SJSA1 (cell line): ENCODE data around the gene AHCYL1. TPM values are rescaled to one million over a fixed set of nuclear protein-coding genes. Genes with fewer than 3 reads are reported as not detected.

ENCODE experiments used
- DNase-seq, 2 experiments: peaks; one replicate each; pipeline ENCODE4 v3.0.0-alpha.2; 2015 to 2020; ENCODE audit warnings: low spot score in 2 of 2, low read depth in 1 of 2
- H3K27ac ChIP-seq: fragments of 250-450 bp; sonication (Bioruptor Pico); 2 replicates; pipeline ENCODE4 v1.5.1; 2020; ENCODE audit warnings: mild to moderate bottlenecking, moderate library complexity
- H3K27me3 ChIP-seq: fragments of 250-450 bp; sonication (Bioruptor Pico); replicated peaks from 2 replicates; pipeline ENCODE4 v1.5.1; 2020; ENCODE audit warnings: mild to moderate bottlenecking, moderate library complexity
- H3K36me3 ChIP-seq: fragments of 250-450 bp; sonication (Bioruptor Pico); 2 replicates; pipeline ENCODE4 v1.5.1; 2020; ENCODE audit warnings: mild to moderate bottlenecking
- H3K4me1 ChIP-seq: fragments of 250-450 bp; sonication (Bioruptor Pico); replicated peaks from 2 replicates; pipeline ENCODE4 v1.6.1; 2021; ENCODE audit warnings: mild to moderate bottlenecking
- H3K4me3 ChIP-seq: fragments of 250-450 bp; sonication (Bioruptor Pico); 2 replicates; pipeline ENCODE4 v1.5.1; 2020; ENCODE audit warnings: mild to moderate bottlenecking
- H3K9me3 ChIP-seq: fragments of 250-450 bp; sonication (Bioruptor Pico); replicated peaks from 2 replicates; pipeline ENCODE4 v1.5.1; 2020; ENCODE audit warnings: mild to moderate bottlenecking
- total RNA-seq: library from RNA; depleted of rRNA; stranded (reverse); fragments of >200 nt; shearing (Covaris generic); gene quantifications from 2 replicates; pipeline ENCODE4 v1.2.3, GENCODE V29; 2014

AHCYL1 gene
- total RNA-seq, 1 experiment from 2014 or later, result 44.9 TPM

DNA sequence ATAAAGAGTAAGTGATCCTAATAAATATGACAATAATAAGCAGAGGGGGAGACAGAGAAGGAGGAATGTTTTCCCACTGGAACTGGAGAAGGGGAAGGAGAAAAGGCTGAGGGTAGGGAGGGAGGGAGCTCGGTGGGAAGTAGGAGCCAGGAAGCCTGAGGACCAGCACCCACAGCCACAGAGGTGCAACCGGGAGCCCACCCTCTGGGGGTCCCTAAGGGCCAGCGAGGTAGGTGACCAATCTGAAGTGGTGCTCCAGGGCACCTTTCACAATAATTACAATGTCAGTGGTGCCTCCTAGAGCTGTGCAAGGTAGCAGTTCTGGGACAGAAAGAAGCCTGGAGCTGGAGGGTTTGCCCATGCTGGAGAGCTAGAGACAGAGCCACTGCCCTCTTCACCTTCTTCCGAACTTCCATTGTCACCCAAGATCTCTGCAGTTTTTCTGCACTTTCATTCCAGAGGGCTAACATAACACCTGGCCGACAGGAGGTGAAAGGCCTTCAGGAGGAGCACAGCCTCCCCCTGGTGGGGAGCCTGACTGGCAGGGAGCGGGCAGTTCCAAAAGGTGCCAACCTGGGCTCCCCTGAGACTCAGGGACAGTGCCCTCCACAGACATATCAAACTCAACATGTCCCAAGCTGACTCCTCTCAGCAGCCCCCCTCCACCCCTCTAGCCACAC is 4.1 kb upstream of the AHCYL1 start:
- no peaks in the 10 kb centered on the region for H3K27me3 ChIP-seq
- H3K4me3 ChIP-seq, result no peak overlapping the region
- H3K36me3 ChIP-seq, result peaks cover 7% of the 10 kb centered on the region; the same call in 1 of the 2 replicates
- peaks cover 46% of the 10 kb centered on the region for H3K4me1 ChIP-seq
- no peak for DNase-seq
- H3K9me3 ChIP-seq, result no peaks in the 10 kb centered on the region
- H3K27ac ChIP-seq, result no peak overlapping the region

DNA sequence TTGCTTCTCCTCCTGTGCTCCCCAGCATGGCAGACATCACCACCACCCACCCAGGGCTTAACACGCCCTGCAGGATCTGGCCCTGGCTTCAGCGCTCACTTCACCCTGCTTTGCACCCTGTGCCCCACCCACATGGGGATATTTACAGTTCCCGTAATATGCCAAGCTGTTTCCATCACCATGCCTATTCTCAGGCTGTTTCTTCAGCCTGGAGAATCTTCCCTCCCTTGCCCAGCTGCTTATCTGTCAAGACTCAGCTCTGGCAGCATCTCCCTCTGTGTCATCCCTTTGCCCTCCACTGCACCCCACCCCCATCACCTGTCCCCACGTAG is 3.6 kb upstream of the AHCYL1 start:
- Histone ChIP-seq H3K4me3 (no peak overlapping the region), H3K27me3 (no peaks in the 10 kb centered on the region), H3K9me3 (no peaks in the 10 kb centered on the region), H3K27ac (no peak overlapping the region), H3K4me1 (peaks cover 45% of the 10 kb centered on the region), H3K36me3 (peaks cover 7% of the 10 kb centered on the region; the same call in 1 of the 2 replicates)
- no peak for DNase-seq

DNA sequence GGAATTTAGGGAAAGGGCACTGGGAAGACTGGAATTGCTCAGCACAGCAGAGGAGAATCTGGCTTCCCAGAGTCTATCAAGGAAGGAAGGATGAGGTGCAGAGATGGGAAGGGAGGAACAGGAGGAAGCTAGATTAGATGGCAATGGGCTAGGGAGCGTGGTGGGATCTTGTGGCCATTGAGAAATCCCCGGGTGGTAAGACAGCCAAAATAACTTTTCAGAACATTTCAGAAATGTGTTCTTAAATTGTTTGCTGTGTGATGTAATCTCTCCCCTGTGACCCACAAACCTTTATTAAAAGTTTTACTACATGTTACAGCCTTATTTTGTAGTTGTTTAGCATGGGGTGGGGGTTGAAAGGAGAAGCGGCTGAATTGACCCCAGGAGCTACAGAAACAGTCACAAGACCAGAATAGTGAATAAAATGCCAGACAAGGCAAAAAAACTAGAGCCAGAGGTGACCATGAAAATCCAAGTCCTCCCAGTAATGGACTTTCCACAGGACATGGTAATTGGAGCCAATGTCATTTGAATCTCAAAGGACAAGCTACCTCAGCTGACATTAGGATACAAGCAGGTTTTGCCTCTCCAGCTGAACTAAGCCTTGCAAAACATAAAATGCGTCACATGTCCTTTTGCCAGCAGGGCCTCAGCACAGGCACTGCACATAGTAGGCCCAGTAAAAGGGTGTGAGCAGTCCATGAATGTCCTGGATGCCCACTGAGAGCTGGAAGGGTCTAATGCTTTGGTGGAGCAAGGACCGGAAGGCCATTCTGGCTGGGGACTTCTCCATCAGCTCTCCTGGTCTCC is 980 bp upstream of the AHCYL1 start:
- Histone ChIP-seq H3K27ac (peak overlapping the region; percentile 95; the same call in 1 of the 2 replicates), H3K27me3 (no peaks in the 10 kb centered on the region), H3K4me1 (peaks cover 54% of the 10 kb centered on the region), H3K36me3 (peaks cover 31% of the 10 kb centered on the region), H3K4me3 (no peak overlapping the region), H3K9me3 (no peaks in the 10 kb centered on the region)
- no peak for DNase-seq

DNA sequence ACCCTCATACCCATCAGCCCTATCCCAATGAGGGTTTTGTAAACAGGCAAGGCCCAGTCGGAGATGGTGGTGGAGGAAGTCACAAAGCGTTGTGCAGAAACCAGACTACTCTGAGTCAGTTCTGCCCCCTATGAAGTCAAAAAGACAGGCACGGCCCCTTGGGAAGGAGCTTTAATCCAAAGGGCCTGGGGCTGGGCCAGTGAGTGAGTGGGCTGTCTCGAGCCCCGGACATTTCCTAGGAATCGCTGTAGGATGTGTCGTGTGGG is 442 bp upstream of the AHCYL1 start:
- no peak for DNase-seq
- Histone ChIP-seq H3K4me3 (peak overlapping the region; percentile 76), H3K4me1 (peaks cover 48% of the 10 kb centered on the region), H3K36me3 (peaks cover 36% of the 10 kb centered on the region), H3K27ac (peak overlapping the region; percentile 95; the same call in 1 of the 2 replicates), H3K9me3 (no peaks in the 10 kb centered on the region), H3K27me3 (no peaks in the 10 kb centered on the region)

DNA sequence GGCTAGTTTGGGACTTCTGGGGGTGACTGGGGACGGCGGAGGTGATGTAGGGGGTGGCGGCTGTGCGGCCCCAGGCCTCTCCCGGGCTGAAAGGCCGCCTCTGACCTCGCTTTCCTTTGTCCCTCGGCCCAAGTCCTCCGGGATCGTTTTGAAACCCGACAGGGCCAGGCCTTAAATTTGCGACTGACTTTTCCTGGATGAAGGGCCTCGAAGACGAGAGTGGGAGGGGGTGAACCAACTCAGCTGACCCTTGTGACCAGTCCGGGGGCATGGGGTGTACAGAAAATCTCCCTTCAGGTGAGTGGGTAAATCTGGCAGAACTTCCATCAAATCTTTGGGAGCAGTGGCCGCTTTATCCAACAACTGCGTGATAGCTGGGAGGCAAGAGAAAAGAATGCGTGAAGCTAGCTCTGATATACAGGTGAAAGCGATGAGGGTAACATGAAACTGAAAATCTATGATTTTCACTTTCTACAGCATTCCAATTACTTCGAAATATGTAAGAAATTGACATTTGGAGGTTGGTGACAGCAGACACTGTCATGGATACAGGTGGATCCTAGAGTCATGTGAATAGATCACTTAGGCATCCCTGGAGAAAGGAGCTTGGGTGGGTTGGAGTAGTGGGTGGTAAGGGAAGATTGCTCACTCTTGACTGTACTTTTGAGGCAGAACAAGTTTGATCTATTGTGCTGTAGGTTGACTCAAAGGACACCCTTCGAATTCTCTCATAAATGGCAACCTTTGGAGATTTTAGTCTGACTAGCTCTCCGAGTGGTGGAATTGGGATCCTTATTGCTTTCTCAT is 885 bp downstream of the AHCYL1 start:
- no peak for DNase-seq
- Histone ChIP-seq H3K27me3 (no peaks in the 10 kb centered on the region), H3K9me3 (no peaks in the 10 kb centered on the region), H3K27ac (peak overlapping the region; percentile 95), H3K4me1 (peaks cover 35% of the 10 kb centered on the region), H3K4me3 (peak overlapping the region; percentile 76), H3K36me3 (peaks cover 47% of the 10 kb centered on the region)

DNA sequence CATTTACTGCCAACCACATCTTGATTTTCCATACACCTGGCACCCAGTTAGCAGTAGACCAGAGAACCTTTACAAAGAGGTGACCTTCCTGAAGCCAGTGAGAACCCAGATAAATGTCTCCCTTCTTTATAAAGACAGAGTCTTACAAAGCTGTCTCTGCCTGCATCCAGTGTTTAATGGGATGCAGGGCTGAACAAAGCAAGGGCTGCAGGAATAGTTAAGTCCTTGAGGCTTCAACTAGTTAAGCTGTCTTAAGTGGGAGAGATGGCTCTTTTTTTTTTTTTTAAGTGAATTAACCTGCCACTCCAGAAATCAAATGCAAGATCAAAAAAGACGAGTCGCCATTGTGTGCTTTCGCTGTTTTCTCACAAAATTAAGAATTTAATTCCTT is 1.5 kb downstream of the AHCYL1 start:
- H3K9me3 ChIP-seq, result no peaks in the 10 kb centered on the region
- no peaks in the 10 kb centered on the region for H3K27me3 ChIP-seq
- H3K36me3 ChIP-seq, result peaks cover 53% of the 10 kb centered on the region
- 0 out of 2 replicates have a peak overlapping the region, but pooled peaks have one; percentile 95 for H3K27ac ChIP-seq
- peak overlapping the region; percentile 76 for H3K4me3 ChIP-seq
- H3K4me1 ChIP-seq, result peaks cover 31% of the 10 kb centered on the region
- no peak for DNase-seq

DNA sequence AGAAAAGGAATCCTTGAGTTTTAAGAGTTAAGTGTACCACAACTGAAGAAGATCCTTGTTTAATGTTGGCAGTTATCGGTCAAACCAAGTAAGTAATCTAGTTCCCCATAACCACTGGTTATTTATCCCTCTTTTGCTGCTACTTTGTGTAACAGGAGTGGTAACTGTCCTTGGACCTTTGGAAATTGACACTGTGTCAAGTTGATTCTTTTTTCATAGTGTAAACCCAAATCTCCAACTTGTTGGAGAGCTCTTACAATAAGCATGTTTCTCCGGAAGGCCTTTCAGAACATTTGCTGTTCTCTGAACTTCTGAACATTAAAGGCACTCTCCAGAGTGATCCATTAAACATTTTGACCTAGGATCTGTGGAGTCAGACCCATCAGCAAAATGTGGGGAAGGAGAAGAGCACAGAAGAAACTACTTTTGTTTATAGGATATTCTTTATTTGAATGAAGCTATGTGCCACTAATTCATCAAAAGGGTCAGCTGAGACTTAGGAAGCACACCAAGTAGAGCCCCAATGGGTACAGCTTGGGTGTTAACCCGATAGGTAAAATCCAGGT is 3.9 kb downstream of the AHCYL1 start:
- Histone ChIP-seq H3K27me3 (no peaks in the 10 kb centered on the region), H3K27ac (no peak overlapping the region)

DNA sequence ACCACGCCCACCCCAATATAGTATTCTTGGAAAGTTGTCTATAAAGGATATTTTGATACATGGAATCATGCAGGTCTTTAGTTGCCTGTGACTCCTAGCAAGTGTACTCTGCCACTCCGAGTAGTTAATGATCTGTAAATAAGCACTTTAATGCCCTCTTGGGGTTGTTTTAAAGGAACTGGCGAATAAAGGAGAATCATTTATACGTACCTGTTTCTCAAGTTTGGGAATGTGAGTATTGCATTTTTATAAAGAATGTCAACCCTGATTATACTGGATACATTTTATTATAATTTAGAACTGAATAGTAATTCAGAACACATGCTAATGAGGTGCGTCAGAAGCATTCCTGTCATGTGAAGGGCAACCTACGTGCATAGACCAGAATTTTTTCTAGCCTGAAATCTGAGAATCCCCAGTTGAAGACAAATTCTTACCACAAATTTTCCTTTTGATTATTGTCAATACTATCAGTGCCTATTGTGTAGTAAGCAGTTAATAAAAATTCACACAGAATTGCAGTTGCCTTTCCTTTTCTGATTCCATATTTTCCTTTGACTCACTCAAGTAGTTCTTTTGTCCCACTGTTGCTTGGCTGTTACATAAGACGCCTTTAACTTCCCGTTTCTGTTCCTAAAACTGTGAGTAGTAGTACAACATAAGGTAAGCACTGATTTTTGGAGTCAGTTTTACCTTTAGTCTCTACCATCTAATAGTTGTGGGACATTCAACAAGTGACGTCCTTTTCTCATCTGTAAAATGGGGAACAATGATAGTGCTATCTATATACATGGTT is 5.1 kb downstream of the AHCYL1 start:
- Histone ChIP-seq H3K36me3 (peaks cover 81% of the 10 kb centered on the region), H3K27ac (no peak overlapping the region)
- DNase-seq, result no peak

More for the DNA sequence above, 3.9 kb downstream of the AHCYL1 start:
- Histone ChIP-seq H3K9me3 (no peaks in the 10 kb centered on the region), H3K4me1 (peaks cover 31% of the 10 kb centered on the region), H3K36me3 (peaks cover 70% of the 10 kb centered on the region), H3K4me3 (no peak overlapping the region)
- no peak for DNase-seq

DNA sequence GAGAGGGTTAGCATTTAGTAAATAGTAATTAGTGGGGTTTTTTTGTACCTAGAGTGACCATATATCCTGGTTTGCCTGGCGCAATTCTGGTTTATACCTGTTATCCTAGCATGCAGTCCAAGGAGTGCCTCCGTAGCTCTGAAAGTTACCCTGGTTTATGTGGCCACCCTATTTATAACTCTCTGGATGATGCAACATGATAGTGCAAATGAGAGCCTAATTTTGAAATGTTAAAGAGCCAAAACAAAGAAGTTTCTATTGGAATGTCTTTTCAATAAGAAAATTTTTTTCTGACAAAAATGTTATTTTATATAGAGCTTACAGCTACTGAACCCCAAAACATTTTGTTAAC is 5.7 kb downstream of the AHCYL1 start:
- Histone ChIP-seq H3K27ac (no peak overlapping the region), H3K27me3 (no peaks in the 10 kb centered on the region), H3K4me1 (peaks cover 21% of the 10 kb centered on the region), H3K36me3 (peaks cover 81% of the 10 kb centered on the region), H3K4me3 (no peak overlapping the region), H3K9me3 (no peaks in the 10 kb centered on the region)
- no peak for DNase-seq

More for the DNA sequence above, 5.1 kb downstream of the AHCYL1 start:
- Histone ChIP-seq H3K4me1 (peaks cover 21% of the 10 kb centered on the region), H3K4me3 (no peak overlapping the region), H3K9me3 (no peaks in the 10 kb centered on the region), H3K27me3 (no peaks in the 10 kb centered on the region)

DNA sequence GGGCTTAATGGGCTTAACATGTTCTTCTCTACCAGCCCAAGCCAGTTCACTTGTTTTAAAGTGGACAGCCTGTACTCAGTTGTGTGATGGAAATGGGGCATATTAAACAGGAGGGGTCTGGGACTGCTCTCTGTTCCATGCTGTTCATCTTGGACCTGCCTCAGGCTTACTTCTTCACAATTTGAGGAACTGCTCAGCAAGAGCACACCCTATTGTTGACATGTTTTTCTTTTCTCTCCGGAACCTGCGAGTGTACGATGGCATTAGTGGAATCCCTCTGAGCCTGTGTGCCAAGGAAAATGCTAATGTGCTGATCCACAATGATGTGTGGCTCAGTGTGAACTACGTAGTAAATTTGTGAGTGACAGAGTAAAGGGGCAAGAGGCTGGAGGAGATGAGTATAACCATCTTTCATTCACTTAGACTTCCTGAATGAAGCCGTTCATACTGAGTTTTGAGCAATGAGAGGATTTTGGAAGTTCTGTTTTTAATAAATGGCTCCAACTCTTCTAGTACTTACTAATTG is 6.9 kb downstream of the AHCYL1 start:
- H3K27me3 ChIP-seq, result no peaks in the 10 kb centered on the region
- peaks cover 90% of the 10 kb centered on the region for H3K36me3 ChIP-seq

DNA sequence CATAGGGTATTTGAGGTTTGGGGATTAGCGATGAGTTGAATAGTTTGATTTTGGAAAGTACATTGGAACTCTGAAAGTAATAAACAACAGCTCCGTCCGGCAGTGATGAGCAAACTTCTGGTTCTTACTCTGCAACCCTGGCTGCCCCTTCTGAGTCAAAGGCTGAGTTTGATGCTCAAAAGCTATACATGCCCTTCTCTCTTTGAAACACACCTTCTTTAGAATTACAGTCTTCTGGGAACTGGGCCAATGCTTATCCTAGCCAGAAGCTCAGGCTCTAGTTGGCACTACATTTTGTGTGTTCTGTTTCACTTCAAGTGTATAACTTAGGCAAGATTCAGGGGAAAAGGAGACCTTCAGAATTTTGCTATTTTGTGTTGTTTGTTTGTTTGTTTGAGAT is 9.3 kb downstream of the AHCYL1 start:
- peaks cover 81% of the 10 kb centered on the region for H3K36me3 ChIP-seq
- no peak overlapping the region for H3K27ac ChIP-seq
- H3K27me3 ChIP-seq, result no peaks in the 10 kb centered on the region
- H3K9me3 ChIP-seq, result no peaks in the 10 kb centered on the region
- no peak overlapping the region for H3K4me3 ChIP-seq
- no peak for DNase-seq
- peaks cover 11% of the 10 kb centered on the region for H3K4me1 ChIP-seq

More for the DNA sequence above, 6.9 kb downstream of the AHCYL1 start:
- Histone ChIP-seq H3K4me3 (no peak overlapping the region), H3K27ac (no peak overlapping the region), H3K9me3 (no peaks in the 10 kb centered on the region), H3K4me1 (peaks cover 17% of the 10 kb centered on the region)
- no peak for DNase-seq

DNA sequence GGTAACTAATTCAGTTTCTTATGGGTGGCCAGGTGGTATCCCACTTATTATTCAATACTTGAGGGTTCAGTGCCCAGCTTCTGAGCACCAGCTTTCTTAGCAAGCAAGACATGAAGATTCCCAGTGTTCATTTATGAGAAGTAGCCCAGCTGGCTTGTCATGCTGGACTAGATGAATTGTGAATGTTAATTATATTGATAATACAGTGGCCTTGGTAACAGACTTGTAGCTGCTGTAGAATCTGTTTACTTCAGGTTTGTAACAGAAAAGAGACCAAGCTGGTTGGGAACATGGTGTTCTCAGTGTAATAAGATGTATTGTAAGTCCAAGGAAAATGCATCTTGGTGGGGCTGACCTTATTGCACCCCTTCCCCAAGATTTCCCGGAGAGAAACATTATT is 10.1 kb downstream of the AHCYL1 start:
- Histone ChIP-seq H3K36me3 (peaks cover 81% of the 10 kb centered on the region), H3K27me3 (no peaks in the 10 kb centered on the region), H3K27ac (no peak overlapping the region), H3K9me3 (no peaks in the 10 kb centered on the region), H3K4me1 (peaks cover 11% of the 10 kb centered on the region), H3K4me3 (no peak overlapping the region)
- DNase-seq, result no peak

DNA sequence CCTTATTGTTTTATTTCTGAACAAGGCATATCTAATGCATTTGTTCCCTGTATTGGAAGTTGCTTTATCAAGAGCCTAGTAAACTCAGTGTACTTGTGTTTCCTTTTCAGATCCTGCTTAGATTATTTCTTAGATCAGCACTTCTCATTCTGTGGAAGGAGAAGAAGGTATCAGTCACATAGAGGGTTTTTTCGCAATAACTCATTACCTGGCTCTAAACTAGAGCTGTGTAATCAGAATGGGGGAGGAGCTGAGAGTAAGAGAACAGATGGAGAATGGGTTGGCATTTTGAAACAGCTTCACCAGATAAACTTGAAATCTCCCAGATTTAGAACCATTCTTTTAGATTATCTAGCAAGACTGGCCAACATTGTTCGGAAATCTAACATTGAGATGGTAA is 11.0 kb downstream of the AHCYL1 start:
- Histone ChIP-seq H3K4me1 (peaks cover 11% of the 10 kb centered on the region), H3K36me3 (peaks cover 73% of the 10 kb centered on the region), H3K4me3 (no peak overlapping the region), H3K27ac (no peak overlapping the region), H3K9me3 (no peaks in the 10 kb centered on the region), H3K27me3 (no peaks in the 10 kb centered on the region)
- DNase-seq, result no peak
